ENCODE results near the gene LUC7L3.
"Not testable (repeated sequence)": the region's sequence is repeated elsewhere in the genome, so short reads cannot be mapped to it uniquely, and the experiment has no call there.

Gene LUC7L3

DNA sequence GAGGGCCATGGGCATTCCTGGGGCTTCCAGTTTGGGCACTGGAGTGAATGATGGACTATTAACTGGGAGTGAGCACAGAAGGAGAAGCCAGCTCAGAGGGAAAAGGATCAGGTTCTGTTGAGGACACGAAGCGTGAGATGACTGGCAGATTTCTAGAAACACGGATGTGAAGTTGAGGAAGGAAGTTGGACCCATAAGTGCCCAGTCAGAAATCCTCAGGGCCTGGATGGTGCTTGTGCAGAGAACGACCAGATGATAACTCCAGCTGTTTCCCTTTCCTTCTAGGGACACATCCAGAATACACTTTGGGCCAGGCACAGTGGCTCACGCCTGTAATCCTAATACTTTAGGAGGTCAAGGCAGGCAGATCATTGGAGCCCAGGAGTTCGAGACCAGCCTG lies 71.2 kb downstream of the LUC7L3 start:
- DNase-seq = no peak

DNA sequence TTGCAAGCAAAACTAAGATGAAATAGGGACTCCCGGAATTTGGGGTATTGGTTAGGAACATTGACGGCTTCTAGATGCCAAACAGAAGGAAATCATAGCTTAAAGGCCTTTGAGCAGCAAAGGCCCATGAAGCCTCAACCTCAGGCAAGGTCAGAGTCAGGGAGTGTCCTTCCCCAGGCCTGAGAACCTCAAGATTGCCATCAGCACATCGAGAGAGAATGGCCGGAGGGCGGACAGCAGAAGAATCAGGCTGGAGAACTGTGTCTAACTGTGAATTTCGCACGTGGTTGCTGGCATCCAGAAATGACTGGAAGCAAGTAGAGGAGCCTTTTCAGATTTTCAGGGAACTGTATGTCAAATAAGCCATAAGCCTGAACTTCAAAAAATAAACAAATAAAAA lies 72.7 kb downstream of the LUC7L3 start:
- no peak for DNase-seq

DNA sequence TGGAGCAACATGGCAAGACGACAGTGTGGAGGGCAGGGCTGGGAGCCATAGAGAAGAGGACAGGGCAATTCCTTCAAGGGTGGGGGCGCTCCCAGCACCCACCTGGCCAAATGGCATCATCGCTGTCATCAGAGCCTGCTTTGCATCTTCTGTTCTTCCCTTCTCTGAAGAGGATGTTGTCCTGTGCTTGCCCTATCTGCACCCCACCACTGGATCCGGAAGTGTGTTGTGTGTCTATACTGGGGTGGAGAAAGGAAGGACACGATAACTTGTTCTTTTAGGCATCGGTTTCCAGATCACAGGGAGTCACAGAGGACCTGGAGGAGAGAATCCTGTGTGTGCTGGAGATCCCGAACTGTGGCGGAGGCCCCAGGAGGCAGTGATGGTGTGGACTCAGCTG lies 73.6 kb downstream of the LUC7L3 start:
- DNase-seq = no peak

DNA sequence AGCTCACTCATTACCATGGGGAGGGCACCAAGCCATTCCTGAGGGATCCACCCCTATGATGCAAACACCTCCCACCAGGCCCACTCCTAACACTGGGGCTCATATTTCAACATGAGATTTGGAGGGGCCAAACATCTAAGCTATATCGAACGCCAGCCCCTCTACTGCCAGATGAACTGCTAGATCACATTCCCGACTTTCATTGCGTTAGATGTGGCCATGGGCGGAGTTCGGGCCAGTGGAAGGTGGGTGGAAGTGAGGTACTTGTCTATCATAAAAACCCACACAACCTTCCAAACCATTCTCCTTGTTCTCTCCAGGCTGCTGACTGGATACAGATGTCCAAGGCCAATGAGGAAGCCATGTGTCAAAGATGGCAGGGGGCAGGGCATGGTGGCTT lies 75.0 kb downstream of the LUC7L3 start:
- no peak for DNase-seq

DNA sequence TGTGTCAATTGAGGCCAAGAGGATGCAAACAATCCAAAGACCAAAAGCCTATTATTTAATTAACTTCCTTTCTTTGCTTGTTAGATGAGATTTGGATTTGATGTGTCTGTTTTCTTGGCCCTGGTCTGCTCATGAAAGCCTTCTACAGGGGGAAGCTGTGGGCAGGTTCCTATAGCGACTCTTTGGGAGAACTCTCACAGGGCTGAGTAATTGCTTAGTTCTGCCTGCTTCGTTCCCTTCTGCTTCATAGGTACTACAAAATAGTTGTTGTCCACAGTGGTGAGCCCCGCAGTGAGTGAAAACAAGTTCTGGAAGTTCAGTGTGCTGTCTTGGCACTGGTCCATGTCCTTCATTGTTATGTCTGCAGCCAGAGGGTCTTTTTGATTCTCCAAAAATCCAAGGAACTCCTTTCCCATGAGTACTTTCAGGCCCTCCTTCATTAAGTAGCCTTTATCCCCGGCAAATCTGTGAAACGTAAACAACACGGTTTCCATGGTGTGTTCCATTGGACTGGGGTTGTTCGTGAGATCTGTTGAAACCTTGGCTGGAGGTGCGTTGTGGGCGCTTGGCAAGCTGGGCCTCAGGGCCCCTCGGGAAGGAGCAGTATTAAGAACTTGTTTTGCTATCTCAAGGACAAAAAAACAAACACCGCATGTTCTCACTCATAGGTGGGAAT lies 77.9 kb downstream of the LUC7L3 start:
- DNase-seq = no peak

DNA sequence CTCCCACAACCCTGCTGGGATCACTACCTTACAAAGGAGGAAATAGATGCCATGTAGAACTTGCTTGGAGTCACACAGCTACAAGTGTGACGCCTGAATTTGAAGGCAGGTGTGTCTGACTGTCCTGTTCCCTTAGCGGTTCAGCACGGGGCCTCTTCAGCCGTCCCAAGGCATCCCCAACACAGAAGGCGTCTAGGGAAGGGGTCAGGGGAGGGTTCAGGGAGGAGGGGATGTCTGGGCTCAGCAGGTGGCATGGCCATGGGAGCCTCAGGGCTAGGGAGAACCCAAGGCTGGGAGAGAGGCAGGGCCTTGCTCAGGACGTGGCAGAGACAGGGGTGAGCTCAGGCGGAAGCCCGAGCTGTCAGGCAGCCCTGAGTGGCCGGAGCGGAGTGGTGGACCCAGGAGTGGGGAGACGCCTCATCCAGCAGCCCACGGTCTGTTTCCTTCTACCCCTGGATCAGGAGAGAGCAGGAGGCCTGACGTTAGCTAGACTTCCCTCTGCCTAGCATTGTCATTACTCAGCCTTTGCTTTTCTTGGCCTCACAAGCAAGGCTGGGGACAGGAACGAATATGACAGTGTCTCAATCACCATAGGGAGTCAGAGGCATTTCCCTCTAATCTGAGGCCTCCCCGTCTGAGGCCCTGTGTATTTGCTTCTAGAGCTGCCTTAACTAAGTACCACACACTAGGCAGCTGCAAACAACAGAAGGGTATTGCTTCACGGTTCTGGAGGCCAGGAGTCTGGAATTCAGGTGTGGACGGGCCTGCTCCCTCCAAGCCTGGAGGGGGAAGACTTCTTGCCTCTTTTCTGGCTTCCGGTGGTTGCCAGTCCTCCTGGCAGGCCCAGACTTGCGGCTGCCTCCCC lies 79.3 kb downstream of the LUC7L3 start:
- no peak for DNase-seq

DNA sequence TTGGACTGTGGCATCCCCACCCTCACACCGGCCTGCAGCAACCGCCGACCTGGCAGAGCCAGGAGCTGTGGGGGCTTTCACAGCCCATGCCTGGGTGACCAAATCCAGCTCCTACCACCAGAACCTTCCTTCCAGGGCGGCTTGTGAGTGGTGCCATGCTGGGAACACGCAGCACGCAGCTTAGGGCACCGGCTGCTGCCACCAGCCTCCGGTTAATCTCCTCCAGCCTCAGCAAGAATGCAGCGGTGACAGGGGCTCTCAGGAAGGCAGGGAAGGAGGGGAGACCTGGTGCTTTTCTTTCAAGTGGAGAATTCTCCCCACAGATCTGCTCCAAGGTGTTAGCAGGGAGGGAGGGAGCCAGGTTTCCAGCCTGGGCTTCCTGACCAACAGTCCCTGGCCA lies 80.2 kb downstream of the LUC7L3 start:
- no peak for DNase-seq

DNA sequence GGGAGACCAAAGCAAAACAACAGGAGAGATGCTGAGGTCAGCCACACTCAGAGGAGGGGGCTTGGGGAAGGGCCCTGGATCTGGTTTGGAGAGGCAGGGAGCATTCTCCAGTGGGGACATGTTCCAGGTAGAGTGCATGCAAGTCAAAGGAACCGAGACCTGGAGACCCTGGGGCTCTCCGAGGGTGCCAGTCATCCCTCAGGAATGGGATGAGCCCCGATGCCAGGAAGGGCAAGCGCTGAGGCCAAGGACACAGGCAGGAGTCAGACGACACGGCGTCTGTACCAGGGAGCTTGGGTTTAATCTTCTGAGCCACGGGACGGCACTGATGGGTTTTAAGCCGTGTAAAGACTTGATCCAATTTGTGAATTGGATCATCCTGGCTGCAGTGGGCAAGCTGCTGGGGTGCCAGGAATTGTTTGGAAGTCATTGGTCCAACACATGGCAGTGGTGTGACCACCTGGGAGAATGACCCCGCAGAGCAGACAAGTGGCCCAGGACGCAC lies 80.8 kb downstream of the LUC7L3 start:
- no peak for DNase-seq

DNA sequence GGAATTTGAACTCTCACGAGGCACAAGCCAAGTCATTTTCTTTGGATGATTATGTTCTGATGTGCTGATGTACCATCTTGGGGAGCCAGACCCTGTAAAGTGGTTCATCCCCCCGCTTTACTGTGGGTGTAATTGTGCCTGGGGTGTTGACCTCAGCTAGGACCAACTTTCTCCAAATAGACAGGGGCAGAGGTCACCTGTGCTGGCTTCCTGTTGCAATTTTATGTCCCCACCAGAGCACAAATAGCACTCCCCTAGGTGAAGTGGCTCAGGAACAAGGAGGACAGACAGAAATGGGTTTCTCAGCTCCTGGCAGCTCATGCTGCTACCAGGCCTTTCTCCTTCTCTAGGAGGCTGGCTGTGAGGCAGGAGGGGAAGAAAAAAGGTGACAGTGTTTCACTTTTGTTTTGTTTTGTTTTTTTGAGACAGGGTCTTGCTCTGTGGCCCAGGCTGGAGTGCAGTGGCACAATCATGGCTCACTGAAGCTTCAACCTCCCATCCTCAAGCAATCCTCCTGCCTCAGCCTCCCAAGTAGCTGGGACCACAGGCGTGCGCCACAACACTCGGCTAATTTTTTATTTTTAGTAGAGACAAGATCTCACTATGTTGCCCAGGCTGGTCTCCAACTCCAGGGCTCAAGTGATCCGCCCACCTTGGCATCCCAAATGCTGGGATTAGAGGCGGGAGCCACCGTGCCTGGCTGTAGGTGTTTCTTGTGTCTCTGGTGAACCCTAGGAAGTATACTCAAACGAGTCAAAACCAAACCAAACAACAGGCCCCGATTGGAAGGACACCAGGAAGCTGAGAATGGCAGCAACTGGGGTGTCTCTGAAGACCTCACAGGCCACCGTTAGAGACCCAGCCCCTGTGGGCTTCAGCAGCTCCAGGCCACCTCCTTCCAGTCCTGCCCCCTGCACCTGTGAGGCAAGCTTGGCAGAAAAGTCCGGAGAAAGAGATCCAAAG lies 83.5 kb downstream of the LUC7L3 start:
- no peak for DNase-seq

DNA sequence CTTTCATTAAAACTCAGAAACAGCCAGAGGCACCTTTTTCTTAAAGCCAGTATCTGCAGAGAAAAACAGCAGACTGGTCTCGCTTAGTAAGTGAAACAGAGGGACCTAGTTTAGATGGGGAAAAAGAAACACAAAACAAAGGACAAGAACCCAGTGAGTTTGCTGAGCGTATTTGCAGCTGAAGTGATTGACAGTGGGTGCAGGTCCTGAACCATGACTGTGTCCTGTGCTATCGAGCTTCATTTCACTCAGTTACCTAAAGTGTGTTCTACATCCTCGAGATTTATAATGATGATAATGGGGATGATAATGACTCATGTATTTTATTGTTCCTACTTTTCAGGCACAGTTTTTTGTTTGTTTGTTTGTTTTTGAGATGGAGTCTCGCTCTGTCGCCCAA lies 84.3 kb downstream of the LUC7L3 start:
- no peak for DNase-seq

DNA sequence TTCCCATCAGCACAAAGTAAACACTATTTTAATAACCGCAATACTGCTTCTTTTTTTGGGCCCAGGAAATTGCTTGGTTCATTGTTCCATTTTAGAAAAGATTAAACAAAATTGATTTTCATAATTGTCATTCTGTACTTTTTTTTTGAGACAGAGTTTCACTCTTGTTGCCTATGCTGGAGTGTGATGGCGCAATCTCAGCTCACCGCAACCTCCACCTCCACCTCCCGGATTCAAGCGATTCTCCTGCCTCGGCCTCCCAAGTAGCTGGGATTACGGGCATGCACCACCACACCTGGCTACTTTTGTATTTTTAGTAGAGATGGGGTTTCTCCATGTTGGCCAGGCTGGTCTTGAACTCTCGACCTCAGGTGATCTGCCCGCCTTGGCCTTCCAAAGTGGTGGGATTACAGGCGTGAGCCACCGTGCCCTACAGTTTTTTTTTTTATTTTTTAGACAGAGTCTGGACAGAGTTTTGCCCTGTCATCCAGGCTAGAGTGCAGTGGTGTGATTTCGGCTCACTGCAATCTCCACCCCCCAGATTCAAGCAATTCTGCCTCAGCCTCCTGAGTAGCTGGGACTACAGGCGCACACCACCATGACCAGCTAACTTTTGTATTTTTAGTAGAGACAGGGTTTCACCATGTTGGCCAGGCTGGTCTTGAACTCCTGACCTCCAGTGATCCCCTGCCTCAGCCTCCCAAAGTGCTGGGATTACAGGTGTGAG lies 85.5 kb downstream of the LUC7L3 start:
- not testable (repeated sequence) for DNase-seq

DNA sequence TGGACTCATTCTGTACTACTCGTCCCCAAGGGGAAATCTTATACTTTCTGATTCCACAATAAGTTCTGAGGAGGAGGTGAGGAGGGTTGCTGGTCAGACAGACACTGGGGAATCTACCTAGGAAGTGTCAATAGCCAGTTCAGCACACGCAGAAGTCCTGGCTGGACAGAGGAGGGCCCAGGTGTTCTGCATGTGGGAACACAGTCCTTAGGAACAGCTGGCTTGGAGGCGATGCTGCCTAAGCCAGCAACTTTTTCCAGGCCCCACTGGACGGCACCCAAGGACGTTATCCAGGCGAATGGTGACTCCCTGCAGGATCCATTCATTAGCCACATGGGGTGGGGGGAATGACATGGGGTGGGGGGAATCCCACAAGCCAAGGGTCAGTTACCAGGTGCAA lies 86.1 kb downstream of the LUC7L3 start:
- DNase-seq = no peak
